Activated T-cell treated with anti-CD3 and anti-CD28 coated beads for 24 hours (primary cell): ENCODE measurements around the gene JAKMIP1.

Experiments used
- DNase-seq: peaks from one replicate; pipeline ENCODE4 v3.0.0-alpha.2; 2020; ENCODE audit warnings: low read depth

JAKMIP1 gene

DNA sequence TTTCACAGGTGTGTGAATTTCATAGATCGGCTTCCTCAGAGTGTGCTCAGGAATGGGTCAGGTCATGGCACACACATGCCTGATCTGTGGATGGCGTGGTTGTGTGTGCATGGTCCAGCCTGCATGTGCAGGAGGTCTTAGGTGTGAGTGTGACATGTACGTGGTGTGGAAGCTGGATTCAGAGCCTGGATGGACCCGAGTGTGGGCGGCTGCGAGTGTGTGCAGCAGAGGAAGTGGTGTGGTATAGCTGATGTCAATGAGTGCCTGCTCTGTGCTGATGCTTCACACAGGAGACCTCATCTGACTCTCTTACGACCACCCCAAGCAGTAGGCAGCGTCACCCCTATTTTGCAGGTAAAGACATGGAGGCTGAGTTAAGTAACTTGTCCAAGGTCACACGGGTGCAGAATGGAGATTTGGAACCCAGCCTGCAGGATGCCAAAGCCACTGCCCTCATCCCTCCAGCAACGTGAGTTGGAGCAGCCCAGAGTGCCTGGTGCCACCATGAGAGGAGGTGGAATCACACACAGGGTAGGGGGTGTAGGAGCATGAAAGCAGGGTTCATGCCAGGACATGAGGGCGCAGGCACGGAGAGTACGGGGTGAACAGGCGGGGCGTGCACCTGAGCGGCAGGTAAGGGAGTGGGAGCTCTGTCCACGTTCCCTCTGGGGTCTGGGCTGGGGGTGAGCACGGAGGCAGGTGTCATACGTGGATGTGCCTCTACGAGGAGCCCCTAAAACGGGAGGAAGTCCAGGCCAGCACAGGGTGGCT is 157.9 kb downstream of the JAKMIP1 start:
- DNase-seq, result no peak

DNA sequence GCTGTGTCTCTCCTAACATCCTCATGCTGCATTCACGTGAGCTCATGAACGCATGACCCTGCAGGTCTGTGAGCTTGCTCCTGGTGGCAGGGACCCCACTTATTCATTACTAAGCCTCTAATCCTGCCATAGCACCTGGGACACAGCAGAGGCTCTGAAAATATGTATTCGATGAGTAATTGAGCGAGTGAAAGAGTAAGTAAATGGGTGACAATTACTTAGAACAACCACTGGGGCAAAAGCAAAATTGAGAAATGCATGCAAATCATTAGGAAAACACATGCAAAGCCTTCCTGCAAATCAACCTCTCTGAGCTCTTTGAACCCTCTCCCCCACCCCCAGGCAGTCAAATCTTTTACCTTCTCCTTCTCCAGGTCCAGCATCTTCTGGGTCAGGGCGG is 158.5 kb downstream of the JAKMIP1 start:
- no peak for DNase-seq

DNA sequence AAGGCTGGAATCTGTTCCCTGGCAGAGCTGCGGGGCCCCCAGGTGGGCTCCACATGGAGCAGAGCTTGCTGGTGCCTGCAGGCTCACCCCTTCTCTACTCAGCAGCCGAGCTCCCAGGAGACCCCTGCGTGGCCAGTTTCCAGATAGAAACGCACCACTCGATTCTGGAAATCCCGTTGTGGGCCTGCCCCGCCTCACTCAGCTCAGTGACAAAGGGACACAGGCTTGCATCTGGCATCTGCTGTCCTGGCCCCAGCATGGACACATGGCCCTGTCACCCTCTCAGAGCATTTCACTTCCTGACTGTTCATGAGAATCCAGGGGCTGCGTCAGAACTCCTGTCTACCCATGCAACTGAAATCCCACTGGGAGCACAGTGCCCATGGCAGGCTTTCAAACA is 161.6 kb downstream of the JAKMIP1 start:
- DNase-seq, result no peak

DNA sequence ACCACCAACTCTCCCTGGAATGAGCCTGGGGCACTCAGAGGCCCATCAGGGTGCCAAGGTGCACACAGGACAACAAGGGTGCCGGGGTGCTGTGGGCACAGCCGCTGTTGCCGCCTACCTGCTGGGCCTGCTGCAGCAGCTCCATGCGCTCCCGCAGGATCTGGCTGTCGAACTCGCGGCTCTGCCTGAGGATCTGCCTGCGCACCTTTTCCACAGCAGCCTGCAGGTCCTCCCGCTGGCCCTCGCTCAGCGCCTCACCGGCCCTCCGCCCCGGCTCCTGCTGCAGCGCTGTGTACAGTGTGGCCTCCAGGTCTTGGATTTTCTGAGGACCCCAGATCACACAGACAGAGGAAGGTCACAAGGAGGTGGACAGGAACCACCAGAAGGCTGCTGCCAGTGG is 164.6 kb downstream of the JAKMIP1 start:
- no peak for DNase-seq

DNA sequence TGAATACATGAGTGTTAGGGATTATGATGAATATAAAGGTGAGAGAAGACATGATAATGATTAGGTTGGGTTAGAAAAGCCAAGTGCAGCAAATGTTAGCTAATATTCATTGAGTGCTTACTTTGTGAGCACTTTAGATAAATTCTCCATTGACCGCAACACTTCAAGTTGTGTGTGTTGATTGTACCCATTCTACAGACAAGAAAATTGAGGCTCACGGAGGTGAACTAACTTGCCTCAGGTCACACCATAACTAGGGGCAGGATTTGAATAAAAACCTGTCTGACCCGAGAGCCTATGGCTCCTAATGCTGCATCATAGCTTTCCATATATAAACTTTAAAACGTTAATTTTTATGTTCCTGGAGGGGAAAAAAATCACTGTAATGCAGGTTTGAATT is 167.0 kb downstream of the JAKMIP1 start:
- DNase-seq, result no peak

DNA sequence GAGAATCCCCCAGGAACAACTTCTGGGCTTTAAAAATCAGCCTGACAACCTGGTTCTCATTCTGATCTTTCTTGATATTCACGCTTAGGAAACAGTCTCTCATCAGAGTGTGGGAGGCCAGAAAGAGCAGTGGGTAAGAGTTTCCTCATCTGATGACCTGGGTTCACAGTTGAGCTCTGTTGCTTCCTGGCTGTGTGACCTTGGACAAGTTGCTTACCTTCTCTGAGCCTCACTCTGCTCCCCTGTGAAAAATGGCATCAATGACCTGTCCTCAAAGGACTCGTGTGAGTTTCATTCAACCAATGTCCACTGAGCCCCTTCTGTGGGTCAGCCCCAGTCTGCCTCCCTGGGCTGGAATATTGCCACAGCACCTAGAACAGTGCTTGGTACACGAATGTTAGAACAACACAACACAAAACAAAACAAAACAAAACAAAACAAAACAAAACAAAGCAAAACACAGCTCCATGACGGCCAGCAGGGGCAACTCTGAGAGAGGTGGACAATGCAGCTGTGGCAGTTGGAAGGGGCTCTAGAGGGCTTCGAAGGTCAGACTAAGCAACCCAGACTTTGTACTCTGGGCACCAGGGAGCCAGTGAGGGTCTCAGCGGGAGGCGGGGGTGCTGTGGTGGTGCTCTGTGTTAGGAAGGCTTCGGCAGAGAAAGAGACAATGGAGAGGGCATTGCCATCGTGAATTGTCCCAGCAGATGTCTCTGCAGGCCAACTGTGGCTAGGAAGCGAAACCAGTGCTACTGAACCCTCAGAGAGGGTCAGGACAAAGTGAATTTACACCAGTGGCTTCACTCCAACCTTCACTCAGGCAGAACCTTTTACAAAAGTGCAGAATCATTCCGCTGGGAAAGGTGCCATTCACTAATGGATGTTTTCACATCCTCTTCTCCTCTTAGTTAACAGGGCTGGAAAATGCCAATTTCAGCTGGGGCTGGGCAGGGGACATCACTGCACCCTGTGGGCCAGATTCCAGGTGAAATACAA is 167.8 kb downstream of the JAKMIP1 start:
- DNase-seq, result no peak

DNA sequence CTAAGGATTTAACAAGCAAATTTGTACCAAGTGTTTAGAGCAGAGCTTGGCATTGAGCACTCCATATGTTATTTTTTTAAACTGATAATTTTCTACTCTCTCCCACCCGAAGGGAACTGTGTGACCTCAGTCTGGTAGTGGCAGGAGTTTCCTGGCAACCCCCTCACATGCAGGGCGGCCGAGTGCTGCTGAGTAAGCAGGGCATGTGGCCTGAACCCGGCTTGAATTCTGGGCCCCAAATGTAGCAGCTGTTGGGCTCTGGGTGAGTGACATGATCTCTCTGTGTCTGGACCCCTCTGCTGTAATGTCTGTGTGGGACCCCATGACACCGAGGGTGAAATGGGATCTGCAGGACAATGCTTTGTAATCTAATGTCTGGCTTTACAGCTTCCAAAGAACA is 168.5 kb downstream of the JAKMIP1 start:
- no peak for DNase-seq

DNA sequence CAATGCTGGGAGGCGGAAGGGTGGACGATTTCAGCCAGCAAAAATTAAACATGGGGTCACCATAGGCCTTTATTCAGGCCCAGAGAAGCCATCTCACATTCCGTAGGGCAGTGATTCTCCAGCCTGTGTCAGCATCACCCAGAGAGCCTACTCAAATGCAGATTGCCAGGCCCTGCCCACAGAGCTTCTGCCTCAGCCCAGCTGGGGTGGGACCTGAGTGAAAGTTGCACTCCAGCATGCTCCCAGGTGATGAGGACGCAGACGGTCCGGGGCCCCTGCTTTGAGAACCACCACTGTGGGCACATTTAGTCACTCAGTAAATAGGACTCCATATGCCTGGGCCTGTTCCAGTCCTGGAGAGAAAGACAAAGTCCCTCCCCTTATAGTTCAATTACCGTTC is 169.7 kb downstream of the JAKMIP1 start:
- DNase-seq, result no peak

DNA sequence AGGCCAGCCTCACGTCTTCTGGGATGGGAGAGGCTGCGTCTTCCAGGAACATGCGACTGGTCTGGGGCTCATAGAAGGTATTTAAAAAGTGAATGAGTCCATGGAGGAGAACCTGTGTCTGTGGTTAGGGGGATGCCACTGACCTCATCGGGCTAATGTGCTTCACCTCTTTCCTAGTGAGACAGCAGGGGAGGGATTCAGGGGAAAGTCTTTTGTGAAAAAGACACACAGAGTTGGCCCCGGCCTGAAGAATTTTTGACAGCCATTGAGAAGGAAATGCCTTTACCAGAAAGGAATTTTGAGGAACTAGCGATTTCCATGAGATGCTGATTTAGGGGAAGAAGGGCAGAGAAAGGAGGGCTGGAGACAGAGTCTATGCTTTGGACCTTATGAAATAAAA is 171.1 kb downstream of the JAKMIP1 start:
- no peak for DNase-seq

DNA sequence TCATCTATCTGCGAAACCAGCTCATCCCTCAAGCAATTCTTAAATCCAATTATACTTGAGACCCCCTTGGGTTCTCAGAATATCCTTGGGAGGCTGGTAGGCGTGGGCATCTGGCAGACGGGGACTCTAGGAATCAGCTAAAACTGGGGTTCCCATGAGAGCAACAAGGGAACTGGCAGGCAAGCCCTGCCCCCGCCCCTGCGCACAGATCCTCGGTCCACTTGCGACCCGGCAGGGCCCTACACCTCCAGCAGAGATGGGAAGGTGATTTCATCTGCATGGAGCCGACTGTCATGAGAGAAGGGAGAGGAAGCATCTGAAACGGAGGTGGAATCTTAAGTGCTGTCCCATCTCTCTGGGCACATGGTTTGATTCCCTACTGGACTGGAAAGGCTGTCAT is 172.2 kb downstream of the JAKMIP1 start:
- DNase-seq, result no peak

DNA sequence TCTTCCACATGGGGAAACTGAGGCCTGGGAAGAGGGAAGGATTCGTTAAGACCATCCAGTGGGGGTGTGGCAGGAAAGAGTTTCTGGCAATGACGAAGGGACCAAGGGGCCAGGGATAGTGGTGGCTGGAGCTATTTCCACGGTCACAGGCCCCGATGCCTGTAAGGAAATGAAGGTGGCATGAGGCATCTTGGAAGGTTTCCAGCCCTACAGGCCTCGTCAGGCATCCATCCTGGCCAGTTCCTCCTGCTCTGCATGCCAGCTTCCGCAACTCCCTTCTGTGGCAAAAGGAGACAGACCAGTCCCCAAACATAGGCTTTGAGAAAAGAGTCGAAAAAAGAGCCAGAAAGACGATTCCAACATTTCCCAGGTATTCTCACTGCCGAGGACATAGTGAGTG is 173.0 kb downstream of the JAKMIP1 start:
- DNase-seq, result no peak

DNA sequence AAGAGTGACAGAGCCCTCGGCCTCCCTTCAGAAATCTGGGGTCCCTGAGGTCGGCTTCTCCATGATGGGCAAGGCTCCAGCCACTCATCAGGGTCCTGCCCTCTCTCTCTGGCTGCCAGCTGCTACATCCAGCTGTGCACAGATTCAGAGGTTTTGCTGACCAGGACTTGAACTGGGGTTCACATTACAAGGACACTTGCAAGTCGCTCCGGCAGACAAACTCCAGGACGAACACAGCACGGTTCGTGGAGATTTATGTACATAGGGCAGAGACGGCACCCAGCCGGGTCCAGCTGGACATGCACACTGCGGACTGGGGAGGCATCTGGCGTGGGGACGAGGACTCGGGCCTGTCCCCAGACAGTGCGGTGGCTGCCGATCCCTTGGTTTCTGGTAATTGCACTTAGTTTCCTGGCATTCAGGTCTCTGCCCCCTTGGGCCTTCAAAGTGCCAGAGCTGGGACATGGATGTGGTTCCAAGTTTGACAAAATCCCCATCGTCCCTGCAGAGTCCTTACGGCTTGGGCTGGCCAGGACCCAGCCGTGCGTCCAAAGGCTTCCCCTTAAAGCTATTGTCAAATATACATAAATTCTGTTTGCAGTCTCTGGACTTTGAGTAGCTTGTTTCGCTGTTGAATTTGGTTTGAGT is 175.9 kb downstream of the JAKMIP1 start:
- no peak for DNase-seq

DNA sequence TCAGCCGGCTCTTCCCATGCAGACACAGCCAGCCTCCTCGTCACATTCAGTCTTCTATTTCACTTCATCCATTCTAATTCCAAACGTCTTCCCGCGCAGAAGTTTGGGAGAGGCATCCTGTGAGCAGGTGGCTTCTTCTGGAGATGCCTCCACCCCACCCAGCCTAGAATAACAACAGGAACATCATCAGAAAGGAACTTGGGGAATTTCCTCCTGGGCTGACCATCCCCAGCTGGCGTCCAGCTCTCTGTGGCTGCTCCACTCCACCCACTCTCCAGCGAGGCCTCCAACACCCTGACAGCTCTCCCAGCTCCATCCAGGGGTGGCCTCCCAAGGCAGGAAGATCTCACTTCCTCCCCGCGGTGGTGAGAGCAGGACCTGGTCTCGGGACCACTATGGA is 176.6 kb downstream of the JAKMIP1 start:
- no peak for DNase-seq

DNA sequence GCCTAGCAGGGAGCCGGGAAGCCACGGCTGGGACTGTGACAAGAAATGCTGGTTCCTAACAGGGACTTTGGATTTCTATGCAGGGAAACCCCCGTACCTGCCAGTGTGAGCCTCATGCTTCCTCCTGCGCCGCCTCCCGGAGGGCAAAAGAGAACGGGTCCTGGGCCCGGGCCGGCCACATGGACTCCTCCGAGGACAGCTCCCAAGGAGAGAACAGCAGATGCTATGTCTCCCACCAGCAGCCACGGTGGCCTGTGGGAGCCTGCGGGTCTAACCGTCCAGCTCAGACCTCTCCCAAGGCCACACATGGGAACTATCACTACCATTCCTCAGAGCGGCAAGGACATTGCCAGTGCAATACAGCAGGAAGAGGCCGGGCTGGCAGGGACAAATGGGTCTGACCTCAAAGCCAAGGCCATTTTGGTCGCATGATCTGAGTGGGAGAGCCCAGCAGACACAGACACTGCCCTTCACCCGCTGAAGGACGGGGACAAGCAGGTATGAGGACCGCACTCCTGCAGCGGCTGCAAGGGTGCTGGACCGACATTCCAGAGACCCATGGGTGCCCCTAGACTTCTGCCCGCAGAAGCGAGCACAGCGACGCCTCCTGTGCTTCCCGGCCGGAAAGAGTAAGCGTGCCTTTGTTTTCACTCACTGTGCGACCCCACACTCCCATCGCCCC is 177.6 kb downstream of the JAKMIP1 start:
- DNase-seq, result no peak

DNA sequence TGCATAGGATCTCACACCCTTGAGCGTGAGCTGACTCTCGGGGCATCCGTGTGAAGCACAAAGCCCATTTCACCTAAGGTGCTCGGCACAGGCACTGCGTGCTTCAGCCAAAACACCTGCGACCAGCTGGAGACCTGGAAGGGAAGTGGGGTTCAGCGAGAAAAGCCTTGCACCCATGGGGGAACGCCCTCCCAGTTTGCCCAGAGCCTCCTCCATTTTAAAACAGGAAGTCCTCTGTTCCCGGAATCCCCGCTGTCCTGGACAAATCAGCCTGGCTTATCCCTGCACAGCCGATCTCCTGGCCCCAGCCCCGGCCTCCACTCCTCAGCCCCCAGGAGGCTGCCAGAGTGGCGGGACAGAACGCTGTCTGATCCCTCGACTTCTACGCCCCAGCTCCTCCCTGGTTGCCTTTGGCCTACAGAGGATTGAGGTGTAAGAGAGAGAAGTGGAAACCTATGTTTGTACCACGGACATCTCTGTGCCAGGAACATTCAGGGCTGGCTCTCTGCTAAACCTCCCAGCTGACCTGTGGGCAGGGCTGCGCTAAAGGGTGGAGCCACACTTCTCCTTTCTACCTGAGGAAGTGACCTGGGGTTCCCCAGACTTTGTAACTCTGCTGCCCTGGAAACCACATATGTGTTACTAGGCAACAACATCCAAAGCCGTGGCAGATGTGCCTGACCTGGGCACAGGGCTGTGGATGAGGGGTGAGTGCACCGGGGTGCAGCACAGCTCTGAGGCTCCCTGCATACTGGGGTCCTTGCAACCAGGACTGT is 178.3 kb downstream of the JAKMIP1 start:
- no peak for DNase-seq

DNA sequence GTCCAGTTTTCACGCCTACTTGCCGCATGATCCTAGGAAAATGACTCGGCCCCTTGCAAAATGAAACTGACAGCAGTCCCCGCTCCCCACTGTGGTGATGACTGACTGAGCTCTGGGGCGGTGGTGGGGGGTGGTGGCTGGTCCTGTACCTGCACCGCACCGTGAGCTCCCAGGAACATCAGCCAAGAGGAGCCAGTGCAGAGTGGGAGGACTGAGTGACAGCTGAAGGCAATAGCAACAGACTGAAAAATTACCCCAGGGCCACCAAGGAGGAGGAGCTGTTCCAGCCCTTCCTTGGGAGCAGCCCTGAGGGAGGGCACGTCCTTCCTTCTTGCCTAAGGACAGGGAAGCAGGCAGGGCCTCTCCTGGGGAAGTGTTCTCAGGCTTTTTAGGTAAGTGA is 179.7 kb downstream of the JAKMIP1 start:
- no peak for DNase-seq

DNA sequence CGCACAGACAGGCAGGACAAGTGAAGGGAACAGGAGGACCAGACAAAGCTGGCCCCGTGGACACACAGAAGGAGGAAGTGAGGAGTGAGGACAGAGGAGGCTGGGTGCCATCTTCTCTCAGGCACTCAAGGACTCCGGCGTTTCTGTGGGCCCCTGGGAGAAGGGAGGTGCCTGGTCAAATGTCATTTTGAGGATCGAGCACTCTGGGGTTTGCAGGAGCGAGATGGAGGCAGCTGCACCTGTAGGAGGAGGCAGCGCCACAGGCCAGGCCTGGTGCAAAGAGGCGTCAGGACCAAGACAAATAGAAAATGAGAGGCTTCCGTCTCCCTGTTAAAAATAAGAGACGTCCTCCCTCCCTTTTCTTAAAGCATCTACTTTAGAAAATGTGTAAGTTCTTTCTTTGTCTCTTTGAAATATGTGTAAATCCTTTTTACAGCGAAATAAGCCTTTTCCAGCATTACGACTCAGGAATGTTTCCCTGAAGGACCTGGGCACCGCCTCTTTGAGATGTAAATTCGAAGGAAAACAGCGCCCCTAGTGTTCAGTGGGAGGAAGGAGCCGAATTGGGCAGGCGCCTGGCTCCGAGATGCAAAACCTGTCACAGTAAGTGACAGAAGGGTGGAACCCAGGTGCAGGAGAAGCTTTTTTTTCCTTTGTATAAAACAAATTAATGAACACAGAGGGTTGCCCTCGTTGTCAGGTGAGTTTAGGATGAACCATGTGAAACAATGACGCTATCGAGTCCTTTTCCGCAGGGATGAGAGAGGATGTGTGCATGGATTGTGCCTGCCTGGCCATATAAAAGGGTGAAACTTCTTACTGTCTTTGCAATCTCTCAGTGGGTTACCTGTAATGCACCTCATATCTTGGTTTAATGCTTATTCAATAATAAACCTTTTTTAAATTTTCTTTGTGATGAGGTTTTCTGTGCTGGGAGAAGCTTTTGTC is 180.8 kb downstream of the JAKMIP1 start:
- no peak for DNase-seq

DNA sequence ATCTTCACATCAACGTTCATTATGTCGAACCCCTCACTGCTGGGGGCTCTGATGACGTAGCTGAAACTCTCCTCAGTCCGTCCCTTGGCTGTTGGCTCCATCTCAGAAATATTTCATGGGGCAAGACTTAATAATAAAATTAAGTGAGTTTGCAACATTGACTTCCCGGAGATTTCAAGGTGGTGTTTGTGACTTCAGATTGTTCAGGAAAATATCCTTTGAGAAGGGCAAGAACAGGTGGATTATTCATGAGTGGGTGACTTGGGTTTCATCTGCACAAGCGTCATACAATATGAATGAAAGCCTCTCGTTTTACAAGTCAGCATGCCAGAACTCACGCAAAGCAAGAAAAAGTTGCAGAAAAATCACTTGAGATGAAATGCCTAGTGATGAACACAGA is 182.0 kb downstream of the JAKMIP1 start, which contains the start of gene C4orf50:
Gene C4orf50, minus strand, starts transcription at position 101 of the 400 bp plus-strand sequence.
- no peak for DNase-seq

DNA sequence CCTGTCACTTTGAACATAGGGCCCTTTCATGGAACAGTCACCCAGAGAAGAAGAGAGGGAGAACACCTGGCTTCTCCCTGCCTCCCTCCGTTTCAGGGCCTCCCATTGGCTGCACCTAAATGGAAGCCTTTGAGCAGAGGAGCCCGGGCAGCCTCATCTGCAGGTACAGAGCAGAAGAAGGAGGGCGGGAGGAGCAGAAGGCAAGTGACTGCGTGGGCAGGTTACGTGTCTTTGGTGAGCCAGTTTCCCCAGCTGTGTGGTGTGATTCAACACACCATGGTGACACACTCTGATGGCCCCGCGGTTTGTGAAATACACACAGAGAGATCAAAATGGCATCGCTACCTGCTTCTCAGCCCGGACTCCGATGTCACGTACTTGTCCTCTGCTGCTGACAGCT is 182.5 kb downstream of the JAKMIP1 start:
- DNase-seq, result no peak

DNA sequence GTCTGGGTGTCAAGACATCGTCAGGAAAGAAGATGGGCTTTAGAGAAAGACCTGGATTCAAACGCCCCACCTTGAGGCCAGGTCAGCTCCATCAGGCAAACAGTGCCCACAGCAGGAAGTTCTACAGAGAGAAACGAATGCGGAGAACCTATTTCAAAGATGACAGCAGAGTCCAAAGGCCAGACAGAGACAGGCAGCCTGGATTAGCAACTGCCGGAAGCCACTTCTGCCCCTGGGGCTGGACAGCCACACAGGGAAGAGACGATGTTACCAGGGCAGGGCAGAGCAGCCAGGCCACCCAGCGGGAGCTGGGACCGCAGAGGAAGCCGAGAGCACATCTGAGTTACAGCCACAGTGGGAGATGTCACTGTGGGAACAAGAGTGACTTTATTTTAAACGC is 183.3 kb downstream of the JAKMIP1 start:
- DNase-seq, result no peak
